HEK293 (cell line): Measurements from ENCODE around the gene METTL2A.
"Not testable (repeated sequence)": the region's sequence is repeated elsewhere in the genome, so short reads cannot be mapped to it uniquely, and the experiment has no call there.

Source experiments
- CTCF ChIA-PET: fragments of 350-600 bp; formaldehyde crosslinking; extraction: SDS; loops from one replicate; lab custom pipeline; 2021; ENCODE audit warnings: antibody characterized with exemption; lab: Yijun Ruan, JAX
- POLR2A ChIA-PET: fragments of 300-600 bp; formaldehyde crosslinking; extraction: SDS; loops from one replicate; lab custom pipeline; 2020; ENCODE audit warnings: antibody characterized with exemption, inconsistent platforms; lab: Yijun Ruan, JAX
- H3K27ac ChIP-seq: fragments of 200-500 bp; sonication (Bioruptor generic); 2 replicates; pipeline ENCODE4 v1.5.1; 2014; ENCODE audit warnings: low read depth, low read length, control low read depth, inconsistent platforms; ENCODE audit errors: extremely low read depth
- H3K36me3 ChIP-seq, 2 experiments: fragments of 200-500 bp in 1 of 2; sonication (Bioruptor generic) in 1 of 2; 1 replicate in 1 of 2; 2 replicates in 1 of 2; pipeline ENCODE4 v1.5.1; 2014 to 2017; ENCODE audit warnings: inconsistent platforms in 2 of 2, low read length in 2 of 2; ENCODE audit not compliant: control insufficient read depth in 2 of 2, insufficient read depth in 1 of 2
- H3K4me1 ChIP-seq: fragments of 200-500 bp; sonication (Bioruptor generic); 2 replicates; pipeline ENCODE4 v1.5.1; 2014; ENCODE audit warnings: mild to moderate bottlenecking, low read length, inconsistent platforms; ENCODE audit not compliant: control insufficient read depth, insufficient read depth
- H3K4me3 ChIP-seq: 2 replicates; pipeline ENCODE4 v1.5.1; 2011; ENCODE audit warnings: low read depth, mild to moderate bottlenecking, control low read depth, low read length, moderate library complexity
- H3K9me3 ChIP-seq: fragments of 200-500 bp; sonication (Bioruptor generic); 2 replicates; pipeline ENCODE4 v1.5.1; 2014; ENCODE audit warnings: low read depth, low read length, inconsistent platforms; ENCODE audit not compliant: control insufficient read depth, insufficient read depth
- ELK4 ChIP-seq: IDR thresholded peaks from 2 replicates; pipeline ENCODE4 v1.6.1; 2011; ENCODE audit warnings: mild to moderate bottlenecking, low read depth, low read length, borderline replicate concordance
- GLIS1 ChIP-seq: fragments of 450-650 bp; formaldehyde crosslinking; IDR thresholded peaks from 2 replicates; pipeline ENCODE4 v1.5.1; 2016; ENCODE audit warnings: missing biosample characterization, missing genetic modification characterization
- GLIS2 ChIP-seq: fragments of 450-650 bp; formaldehyde crosslinking; IDR thresholded peaks from 2 replicates; pipeline ENCODE4 v1.5.1; 2016; ENCODE audit warnings: missing biosample characterization, missing genetic modification characterization
- ZBTB20 ChIP-seq: fragments of 450-650 bp; formaldehyde crosslinking; IDR thresholded peaks from 2 replicates; pipeline ENCODE4 v1.5.1; 2016; ENCODE audit warnings: missing biosample characterization, missing genetic modification characterization
- ZNF433 ChIP-seq: fragments of 450-650 bp; formaldehyde crosslinking; IDR thresholded peaks from 2 replicates; pipeline ENCODE4 v1.5.1; 2016; ENCODE audit warnings: missing biosample characterization, missing genetic modification characterization, low read depth
- ZNF571 ChIP-seq: fragments of 450-650 bp; formaldehyde crosslinking; IDR thresholded peaks from 2 replicates; pipeline ENCODE4 v1.5.0; 2017; ENCODE audit warnings: missing biosample characterization, missing genetic modification characterization
- ZNF629 ChIP-seq: fragments of 450-650 bp; formaldehyde crosslinking; IDR thresholded peaks from 2 replicates; pipeline ENCODE4 v1.5.1; 2017; ENCODE audit warnings: missing biosample characterization, missing genetic modification characterization
- ZNF776 ChIP-seq: fragments of 450-650 bp; formaldehyde crosslinking; IDR thresholded peaks from 2 replicates; pipeline ENCODE4 v1.5.0; 2017; ENCODE audit warnings: missing biosample characterization, missing genetic modification characterization, borderline replicate concordance
- TF ChIP-seq, protein P1 (sequence below): fragments of 450-650 bp; formaldehyde crosslinking; IDR thresholded peaks from 2 replicates; pipeline ENCODE4 v1.5.1; 2016; ENCODE audit warnings: missing biosample characterization, missing genetic modification characterization
- TF ChIP-seq, protein P2 (sequence below): fragments of 450-650 bp; formaldehyde crosslinking; IDR thresholded peaks from 2 replicates; pipeline ENCODE4 v1.5.0; 2017; ENCODE audit warnings: missing biosample characterization, missing genetic modification characterization, borderline replicate concordance
- TF ChIP-seq, protein P3 (sequence below): fragments of 450-650 bp; formaldehyde crosslinking; optimal IDR thresholded peaks from 2 replicates; pipeline ENCODE3; 2016; ENCODE audit warnings: missing biosample characterization, mild to moderate bottlenecking, missing genetic modification characterization

Gene METTL2A

GRCh38 chr17:62478424-62478879 lies 54.8 kb downstream of the METTL2A start, which contains the start of gene TLK2 (continued):
- TF ChIP-seq ZNF776 (tag by site-specific recombination) (no peak), ZNF571 (no peak), ELK4 (no peak), ZNF433 (tag by site-specific recombination) (no peak), ZNF629 (tag by site-specific recombination) (no peak)
- TF ChIP-seq, protein P1, sequence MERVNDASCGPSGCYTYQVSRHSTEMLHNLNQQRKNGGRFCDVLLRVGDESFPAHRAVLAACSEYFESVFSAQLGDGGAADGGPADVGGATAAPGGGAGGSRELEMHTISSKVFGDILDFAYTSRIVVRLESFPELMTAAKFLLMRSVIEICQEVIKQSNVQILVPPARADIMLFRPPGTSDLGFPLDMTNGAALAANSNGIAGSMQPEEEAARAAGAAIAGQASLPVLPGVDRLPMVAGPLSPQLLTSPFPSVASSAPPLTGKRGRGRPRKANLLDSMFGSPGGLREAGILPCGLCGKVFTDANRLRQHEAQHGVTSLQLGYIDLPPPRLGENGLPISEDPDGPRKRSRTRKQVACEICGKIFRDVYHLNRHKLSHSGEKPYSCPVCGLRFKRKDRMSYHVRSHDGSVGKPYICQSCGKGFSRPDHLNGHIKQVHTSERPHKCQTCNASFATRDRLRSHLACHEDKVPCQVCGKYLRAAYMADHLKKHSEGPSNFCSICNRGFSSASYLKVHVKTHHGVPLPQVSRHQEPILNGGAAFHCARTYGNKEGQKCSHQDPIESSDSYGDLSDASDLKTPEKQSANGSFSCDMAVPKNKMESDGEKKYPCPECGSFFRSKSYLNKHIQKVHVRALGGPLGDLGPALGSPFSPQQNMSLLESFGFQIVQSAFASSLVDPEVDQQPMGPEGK, result no peak
- TF ChIP-seq, protein P2, sequence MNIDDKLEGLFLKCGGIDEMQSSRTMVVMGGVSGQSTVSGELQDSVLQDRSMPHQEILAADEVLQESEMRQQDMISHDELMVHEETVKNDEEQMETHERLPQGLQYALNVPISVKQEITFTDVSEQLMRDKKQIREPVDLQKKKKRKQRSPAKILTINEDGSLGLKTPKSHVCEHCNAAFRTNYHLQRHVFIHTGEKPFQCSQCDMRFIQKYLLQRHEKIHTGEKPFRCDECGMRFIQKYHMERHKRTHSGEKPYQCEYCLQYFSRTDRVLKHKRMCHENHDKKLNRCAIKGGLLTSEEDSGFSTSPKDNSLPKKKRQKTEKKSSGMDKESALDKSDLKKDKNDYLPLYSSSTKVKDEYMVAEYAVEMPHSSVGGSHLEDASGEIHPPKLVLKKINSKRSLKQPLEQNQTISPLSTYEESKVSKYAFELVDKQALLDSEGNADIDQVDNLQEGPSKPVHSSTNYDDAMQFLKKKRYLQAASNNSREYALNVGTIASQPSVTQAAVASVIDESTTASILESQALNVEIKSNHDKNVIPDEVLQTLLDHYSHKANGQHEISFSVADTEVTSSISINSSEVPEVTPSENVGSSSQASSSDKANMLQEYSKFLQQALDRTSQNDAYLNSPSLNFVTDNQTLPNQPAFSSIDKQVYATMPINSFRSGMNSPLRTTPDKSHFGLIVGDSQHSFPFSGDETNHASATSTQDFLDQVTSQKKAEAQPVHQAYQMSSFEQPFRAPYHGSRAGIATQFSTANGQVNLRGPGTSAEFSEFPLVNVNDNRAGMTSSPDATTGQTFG (tag by site-specific recombination), result no peak

DNA sequence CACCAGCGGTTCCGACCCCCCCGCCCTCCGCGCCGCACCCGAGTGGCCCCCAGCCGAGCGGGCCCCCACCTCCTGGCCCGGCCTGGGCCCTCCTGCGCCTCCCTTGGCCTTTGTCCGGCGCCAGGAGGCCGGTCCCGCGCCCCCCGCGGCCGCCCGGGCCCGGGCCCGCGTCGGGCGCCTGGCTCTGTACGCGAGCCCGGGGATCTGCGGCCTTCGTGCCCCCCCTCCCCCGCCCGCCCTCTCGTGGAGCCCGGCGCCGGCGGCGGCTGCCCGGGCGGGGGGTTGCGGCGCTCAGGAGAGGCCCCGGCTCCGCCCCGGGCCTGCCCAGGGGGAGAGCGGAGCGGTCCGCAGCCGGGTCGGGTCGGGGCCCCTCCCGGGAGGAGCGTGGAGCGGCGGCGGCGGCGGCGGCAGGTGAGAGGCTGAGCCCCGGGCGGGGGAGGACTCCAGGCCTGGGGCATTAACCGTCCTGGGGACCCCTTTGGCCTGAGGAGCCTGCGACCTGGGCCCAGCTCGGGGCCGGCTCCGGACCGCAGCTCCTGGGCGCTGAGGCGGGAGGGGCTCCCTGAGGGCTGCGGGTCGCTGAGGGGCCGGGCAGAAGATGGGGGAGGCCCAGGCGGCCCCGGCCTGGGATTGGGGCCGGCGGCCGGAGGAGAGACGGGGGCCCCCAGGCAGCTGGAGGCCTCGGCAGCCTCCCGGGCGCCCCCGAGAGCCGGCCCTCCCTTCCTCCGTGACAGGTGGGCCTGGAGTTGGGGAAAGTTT lies 55.4 kb downstream of the METTL2A start:
- H3K4me3 ChIP-seq, result peak overlapping the region; percentile 72
- peaks cover 15 to 32% of the 10 kb centered on the region in 2 experiments; a peak in 2 of 3 replicates for H3K36me3 ChIP-seq
- CTCF ChIA-PET, H3K9me3 ChIP-seq, H3K4me1 ChIP-seq: not testable (repeated sequence)
- TF ChIP-seq ZBTB20 (peak; percentile 86), GLIS2 (peak; percentile 56; the same call in 1 of the 2 replicates), GLIS1 (peak; percentile 33; the same call in 1 of the 2 replicates)
- TF ChIP-seq, protein P3, sequence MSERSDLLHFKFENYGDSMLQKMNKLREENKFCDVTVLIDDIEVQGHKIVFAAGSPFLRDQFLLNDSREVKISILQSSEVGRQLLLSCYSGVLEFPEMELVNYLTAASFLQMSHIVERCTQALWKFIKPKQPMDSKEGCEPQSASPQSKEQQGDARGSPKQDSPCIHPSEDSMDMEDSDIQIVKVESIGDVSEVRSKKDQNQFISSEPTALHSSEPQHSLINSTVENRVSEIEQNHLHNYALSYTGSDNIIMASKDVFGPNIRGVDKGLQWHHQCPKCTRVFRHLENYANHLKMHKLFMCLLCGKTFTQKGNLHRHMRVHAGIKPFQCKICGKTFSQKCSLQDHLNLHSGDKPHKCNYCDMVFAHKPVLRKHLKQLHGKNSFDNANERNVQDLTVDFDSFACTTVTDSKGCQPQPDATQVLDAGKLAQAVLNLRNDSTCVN (tag by site-specific recombination), result peak; percentile 29
- TF ChIP-seq, protein P1, result 0 out of 2 replicates have a peak, but pooled peaks have one; percentile 12
- peak overlapping the region; percentile 84 for H3K27ac ChIP-seq
- POLR2A ChIA-PET, result interaction anchor here (0.6 kb wide), 1 partner anchor 155 kb away, joined by 3 read pairs; no protein-coding TSS in a partner anchor
